ENCODE results near the gene CCDC89. TPM values are rescaled to one million over a fixed set of nuclear protein-coding genes. Genes with fewer than 3 reads are reported as not detected.

The CCDC89 gene
- total and polyA plus RNA-seq, 10 of the 15 experiments (the other 5 are each of a cell fraction or from before 2014, with no cell fraction given), result 0.11 to 0.15 TPM; not detected in 8

GRCh38 chr11:85710917-85711316 is 24.9 kb upstream of the CCDC89 start:
- Histone ChIP-seq H2AFZ (ENCODE audit: control insufficient read depth, low read depth, low read length) (no peak overlapping the region), H3K4me2 (ENCODE audit: control insufficient read depth, insufficient read depth) (no peak overlapping the region), H3K27ac (ENCODE audit: control insufficient read depth, insufficient read depth) (no peak overlapping the region), H4K20me1 (ENCODE audit: control insufficient read depth, insufficient read depth) (no peaks in the 10 kb centered on the region), H3K27me3 (replicated peaks in 1 of 2; ENCODE audit: control insufficient read depth in 2 of 2, insufficient read depth in 2 of 2, low read length in 1 of 2) (no peaks in the 10 kb centered on the region; a peak in 1 of 4 replicates), H3K4me1 (ENCODE audit: control insufficient read depth, insufficient read depth, low read length) (no peaks in the 10 kb centered on the region), H3K79me2 (ENCODE audit: control insufficient read depth, insufficient read depth, low read length) (no peaks in the 10 kb centered on the region), H3K36me3 (ENCODE audit: control insufficient read depth in 2 of 2, insufficient read depth in 2 of 2, low read length in 1 of 2) (no peaks in the 10 kb centered on the region), H3K4me3 (no peak overlapping the region), H3K9me3 (replicated peaks; ENCODE audit: control insufficient read depth, insufficient read depth, low read length) (no peaks in the 10 kb centered on the region), H3K9ac (ENCODE audit: control insufficient read depth, insufficient read depth, low read length) (no peak overlapping the region)
- ChIA-PET POLR2A (no interaction called here), RAD21 (ENCODE audit: unreplicated experiment) (no interaction called here), CTCF (interaction anchor here (0.6 kb wide), 1 partner anchor 643 kb away, joined by 3 read pairs; no protein-coding TSS in a partner anchor), SMC1A (ENCODE audit: uncharacterized antibody, unreplicated experiment) (no interaction called here)
- TF ChIP-seq SUZ12 (IDR thresholded peaks at IDR 0.05; ENCODE audit: unreplicated experiment) (no peak), IKZF1 (conservative IDR thresholded peaks at IDR 0.05) (no peak), PAX5 (IDR thresholded peaks at IDR 0.05; ENCODE audit: borderline replicate concordance, low read depth, low read length) (no peak)
- intact Hi-C loops (cut with micrococcal nuclease; ENCODE audit: unreplicated experiment), result no loop called here
- in situ Hi-C loops (cut with MboI), result no loop called here
- FAIRE-seq, result no peak
- no peak for DNase-seq (ENCODE audit: low read depth, low spot score)
- BruUV-seq (replicated peaks), result no TSS peak
- WGBS (ENCODE audit: insufficient coverage, insufficient replicate concordance, low lambda C conversion rate, missing lambda C conversion rate), result 40% methylated on average over 5 of the region's 5 CpGs
- no peak for ATAC-seq

- RAD21 ChIA-PET (ENCODE audit: unreplicated experiment), result no interaction called here
- TF ChIP-seq ZNF207 (IDR thresholded peaks at IDR 0.05; ENCODE audit: borderline replicate concordance) (no peak), NFIC (IDR thresholded peaks at IDR 0.05; ENCODE audit: low read depth, low read length) (no peak), ATF2 (IDR thresholded peaks at IDR 0.05; ENCODE audit: low read length) (no peak), EZH2 (IDR thresholded peaks at IDR 0.05; ENCODE audit: borderline replicate concordance, control insufficient read depth, low read depth, low read length) (no peak), REST (IDR thresholded peaks at IDR 0.05; ENCODE audit: low read depth, low read length) (no peak), CBX3 (IDR thresholded peaks at IDR 0.05; ENCODE audit: borderline replicate concordance, low read depth) (no peak)
- no peak for FAIRE-seq
- 78% methylated on average over 5 of the region's 5 CpGs for WGBS (ENCODE audit: insufficient coverage, insufficient replicate concordance, low lambda C conversion rate, missing lambda C conversion rate)
- H3K9ac ChIP-seq (ENCODE audit: control insufficient read depth, insufficient read depth, low read length), result no peak overlapping the region
- no peak for ATAC-seq
- H3K36me3 ChIP-seq (ENCODE audit: control insufficient read depth in 2 of 2, insufficient read depth in 2 of 2, low read length in 1 of 2), result no peaks in the 10 kb centered on the region
- intact Hi-C loops (cut with micrococcal nuclease; ENCODE audit: unreplicated experiment) (no loop called here), in situ Hi-C loops (cut with MboI) (no loop called here)
- CTCF ChIA-PET, result no interaction called here
- BruUV-seq (replicated peaks), result no TSS peak
- H3K4me3 ChIP-seq, result no peak overlapping the region
- no peak overlapping the region for H2AFZ ChIP-seq (ENCODE audit: control insufficient read depth, low read depth, low read length)
- H3K79me2 ChIP-seq (ENCODE audit: control insufficient read depth, insufficient read depth, low read length), result no peaks in the 10 kb centered on the region
- no peak overlapping the region for H3K4me2 ChIP-seq (ENCODE audit: control insufficient read depth, insufficient read depth)
- SMC1A ChIA-PET (ENCODE audit: uncharacterized antibody, unreplicated experiment), result no interaction called here
- H4K20me1 ChIP-seq (ENCODE audit: control insufficient read depth, insufficient read depth), result no peaks in the 10 kb centered on the region
- POLR2A ChIA-PET, result no interaction called here
- no peaks in the 10 kb centered on the region for H3K9me3 ChIP-seq (replicated peaks; ENCODE audit: control insufficient read depth, insufficient read depth, low read length)
- no peak overlapping the region for H3K27ac ChIP-seq (ENCODE audit: control insufficient read depth, insufficient read depth)
- no peak for DNase-seq (ENCODE audit: low read depth, low spot score)
- H3K27me3 ChIP-seq (replicated peaks in 1 of 2; ENCODE audit: control insufficient read depth in 2 of 2, insufficient read depth in 2 of 2, low read length in 1 of 2), result no peaks in the 10 kb centered on the region; a peak in 1 of 4 replicates
- no peaks in the 10 kb centered on the region for H3K4me1 ChIP-seq (ENCODE audit: control insufficient read depth, insufficient read depth, low read length)
Measured at GRCh38 chr11:85709941-85710702, 24.1 kb upstream of the CCDC89 start.

All from GM12878 (cell line).